Loucy (cell line): ENCODE data around the gene SEM1.

Source experiments
- CTCF ChIP-seq: fragments of 200-600 bp; sonication (generic); conservative IDR thresholded peaks from 2 replicates; pipeline ENCODE4 v1.5.1; 2014; ENCODE audit warnings: mild to moderate bottlenecking, antibody characterized with exemption, low read length
- EZH2phosphoT487 ChIP-seq: fragments of 200-600 bp; IDR thresholded peaks from 2 replicates; pipeline ENCODE4 v1.6.1; 2018; ENCODE audit warnings: antibody characterized with exemption, mild to moderate bottlenecking, moderate library complexity, borderline replicate concordance

- TF ChIP-seq CTCF, result no peak
- TF ChIP-seq EZH2phosphoT487, result no peak
Observed at GRCh38 chr7:96694082-96694481, 15.6 kb downstream of the SEM1 start.
